Esophagus muscularis mucosa (tissue), 4 donors: ENCODE data around the gene ZFP36L1.

Source experiments
- CTCF ChIP-seq, 3 experiments: fragments of 200-600 bp in 2 of 3; fragments of 450-650 bp in 1 of 3; sonication (generic) in 2 of 3; IDR thresholded peaks; one replicate each; pipeline ENCODE4 v1.5.1; 2017 to 2019; ENCODE audit warnings: antibody characterized with exemption in 3 of 3, mild to moderate bottlenecking in 2 of 3, moderate library complexity in 1 of 3
- EP300 ChIP-seq: sonication (generic); formaldehyde crosslinking; IDR thresholded peaks from one replicate; pipeline ENCODE4 v1.6.1; 2017; ENCODE audit warnings: antibody characterized with exemption
- POLR2A ChIP-seq: fragments of 450-650 bp; IDR thresholded peaks from one replicate; pipeline ENCODE4 v1.6.1; 2017; ENCODE audit warnings: antibody characterized with exemption, moderate library complexity, mild to moderate bottlenecking, low read depth
- POLR2AphosphoS5 ChIP-seq, 2 donors: sonication (generic); formaldehyde crosslinking; IDR thresholded peaks; one replicate each; pipeline ENCODE4 v1.6.1; 2017; ENCODE audit warnings: antibody characterized with exemption in 2 of 2

GRCh38 chr14:68793734-68794129 is 865 bp upstream of the ZFP36L1 start:
- TF ChIP-seq CTCF (IDR thresholded peaks at IDR 0.05) = no peak
- TF ChIP-seq POLR2A = no peak
- TF ChIP-seq POLR2AphosphoS5 (IDR thresholded peaks at IDR 0.05) = no peak
- no peak for TF ChIP-seq EP300
